Stimulated activated CD4-positive, alpha-beta T cell treated with anti-CD3 and anti-CD28 coated beads, TNF-alpha, amount 100 ng/mL, for 48 hours (primary cell): ENCODE measurements around the gene AGA.
A peak's percentile ranks its signal among the peaks of the same experiment; 100 is the strongest.

Experiments
- DNase-seq, 3 donors: peaks; one replicate each; pipeline ENCODE4 v3.0.0-alpha.2; 2020; ENCODE audit warnings: low read depth in 3 of 3

Gene AGA

DNA sequence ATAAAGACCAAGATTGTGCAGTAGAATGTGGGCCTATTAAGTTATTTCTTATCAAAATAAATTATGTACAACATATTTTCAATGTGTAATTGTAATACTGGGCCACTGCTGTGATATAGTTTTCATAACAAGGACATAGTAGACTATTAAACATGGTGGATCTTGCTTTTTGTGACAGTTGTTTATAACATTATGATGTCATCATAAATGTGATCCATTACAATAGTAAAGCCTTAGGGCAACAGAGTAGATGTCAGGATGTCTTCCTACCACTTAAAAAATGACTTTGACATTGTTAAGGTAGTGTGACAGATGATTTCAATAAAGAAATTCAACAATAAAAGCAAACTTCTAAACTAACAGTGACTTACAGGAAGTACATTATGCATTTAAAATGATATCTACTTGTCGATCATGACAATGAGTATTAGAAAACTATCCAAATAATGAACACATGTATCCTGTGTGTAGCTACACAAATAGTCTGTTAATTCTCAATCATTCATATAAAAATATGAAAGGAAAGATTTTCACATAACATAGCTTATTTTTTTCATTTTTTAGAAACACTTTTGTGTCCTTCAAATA lies 5.3 kb upstream of the AGA start:
- no peak for DNase-seq

DNA sequence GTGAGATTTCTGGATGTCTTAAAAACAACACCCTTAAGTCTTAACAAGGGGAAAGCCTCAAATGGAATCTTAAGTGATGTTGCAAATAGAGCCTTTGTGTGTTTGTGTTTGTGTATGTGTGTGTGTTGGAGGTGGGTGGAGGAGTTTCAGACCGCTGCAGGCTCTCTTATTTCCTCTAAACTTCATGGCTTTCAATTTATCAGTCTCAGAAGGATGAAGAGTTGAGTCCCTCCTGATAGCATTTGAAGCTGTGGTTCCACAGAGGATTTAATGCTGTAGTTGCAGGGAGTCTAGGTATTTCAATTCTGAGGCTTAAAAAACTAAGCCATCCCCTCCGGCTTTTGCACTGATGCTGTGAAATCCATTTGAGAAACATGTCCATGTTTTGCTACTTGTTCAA lies 4.3 kb upstream of the AGA start:
- DNase-seq, result no peak

DNA sequence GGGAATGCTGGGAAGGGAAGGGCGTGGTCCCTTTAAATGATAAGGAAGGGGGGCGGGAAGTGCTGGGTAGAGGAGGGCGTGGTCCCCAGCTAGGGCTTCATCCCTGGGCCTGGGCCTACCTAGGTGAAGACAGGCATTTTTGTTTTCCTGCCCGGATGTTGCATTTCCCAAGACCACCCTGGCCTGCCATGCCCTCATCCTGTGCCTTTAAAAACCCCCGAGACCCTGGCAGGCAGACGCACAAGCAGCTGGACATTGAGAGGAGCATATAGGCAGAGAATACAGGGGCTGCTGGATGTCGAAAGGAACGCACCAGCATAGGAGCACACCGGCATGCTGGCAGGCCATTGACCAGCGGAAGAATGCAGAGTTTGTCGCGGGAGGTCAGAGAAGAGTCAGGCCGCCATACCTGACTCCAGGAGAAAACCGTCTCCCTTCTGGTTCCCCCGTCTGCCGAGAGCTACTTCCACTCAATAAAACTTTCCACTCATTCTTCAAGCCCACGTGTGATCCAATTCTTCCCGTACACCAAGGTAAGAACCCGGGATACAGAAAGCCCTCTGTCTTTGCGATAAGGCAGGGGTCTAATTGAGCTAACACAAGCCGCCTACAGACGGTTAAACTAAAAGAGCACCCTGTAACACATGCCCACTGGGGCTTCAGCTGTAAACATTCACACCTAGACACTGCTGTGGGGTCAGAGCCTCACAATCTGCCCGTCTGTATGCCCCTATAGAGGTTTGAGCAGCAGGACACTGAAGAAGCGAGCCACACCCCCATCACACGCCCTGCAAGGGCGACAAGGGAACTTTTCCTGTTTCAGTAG lies 2.9 kb upstream of the AGA start:
- no peak for DNase-seq

DNA sequence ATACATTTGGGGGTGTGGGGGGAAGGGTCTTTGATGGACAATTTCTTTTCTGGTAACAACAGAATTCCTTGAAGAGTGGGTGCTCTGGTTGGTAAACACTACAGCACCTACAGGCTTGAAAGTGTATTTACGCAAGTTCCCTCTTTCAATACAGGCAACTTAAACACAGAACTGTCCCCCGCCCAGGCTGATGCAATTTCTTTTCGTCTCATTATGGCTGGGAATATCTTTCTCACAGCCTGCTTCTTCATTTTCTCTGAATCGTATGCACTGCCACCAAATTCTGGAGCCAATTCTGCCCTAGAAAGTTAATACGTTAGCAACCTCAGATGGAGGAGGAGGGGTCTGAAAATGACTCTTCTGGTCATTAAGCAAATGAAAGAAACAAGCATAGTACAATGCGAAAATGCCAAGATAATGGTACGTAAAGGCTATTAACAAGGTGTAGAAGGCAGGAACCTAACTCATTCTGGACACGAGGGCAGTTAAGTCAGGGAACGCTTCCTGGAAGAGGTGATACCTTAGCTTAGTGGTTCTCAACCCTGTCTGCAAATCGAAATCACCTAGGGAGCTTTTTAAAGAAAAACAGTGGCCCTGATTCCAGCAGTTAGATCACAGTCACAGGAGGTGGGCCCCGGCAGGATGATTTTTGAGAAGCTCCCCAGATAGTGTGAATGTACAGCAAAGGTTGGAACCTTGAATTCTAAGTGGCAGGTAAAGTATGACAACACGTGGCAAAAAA lies 1.0 kb downstream of the AGA start:
- DNase-seq, result peak in 1 of 3 donors; percentile 8

DNA sequence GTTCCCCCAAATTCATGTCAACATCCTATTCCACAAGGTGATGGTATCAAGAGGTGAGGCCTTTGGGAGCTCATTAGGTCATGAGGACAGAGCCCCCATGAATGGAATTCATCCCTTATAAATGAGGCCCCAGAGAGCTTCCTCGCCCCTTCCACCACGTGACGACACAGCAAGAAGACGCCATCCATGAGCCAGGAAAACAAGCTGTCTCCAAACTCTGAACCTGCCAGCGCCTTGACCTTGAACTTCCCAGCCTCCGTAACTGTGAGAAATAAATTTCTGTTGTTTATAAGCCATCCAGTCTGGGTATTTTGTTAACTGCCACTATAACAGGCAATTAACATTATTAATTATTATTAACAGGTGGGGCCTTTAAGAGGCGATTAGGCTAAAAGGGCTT lies 5.8 kb downstream of the AGA start:
- no peak for DNase-seq

DNA sequence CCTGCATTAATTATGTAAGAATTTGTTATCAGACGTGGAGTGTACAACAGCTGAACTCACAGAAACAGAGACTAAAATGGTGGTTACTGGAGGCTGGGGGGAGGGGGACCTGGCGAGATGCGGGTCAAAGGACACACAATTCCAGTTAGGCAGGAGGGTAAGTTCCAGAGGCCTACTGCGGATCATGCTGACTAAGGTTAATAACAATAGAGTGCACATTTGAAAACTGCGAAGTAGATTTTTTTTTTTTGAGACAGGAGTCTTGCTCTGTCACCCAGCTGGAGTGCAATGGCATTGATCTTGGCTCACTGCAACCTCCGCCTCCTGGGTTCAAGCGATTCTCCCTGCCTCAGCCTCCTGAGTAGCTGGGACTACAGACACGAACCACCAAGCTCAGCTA lies 7.6 kb downstream of the AGA start:
- DNase-seq, result no peak

DNA sequence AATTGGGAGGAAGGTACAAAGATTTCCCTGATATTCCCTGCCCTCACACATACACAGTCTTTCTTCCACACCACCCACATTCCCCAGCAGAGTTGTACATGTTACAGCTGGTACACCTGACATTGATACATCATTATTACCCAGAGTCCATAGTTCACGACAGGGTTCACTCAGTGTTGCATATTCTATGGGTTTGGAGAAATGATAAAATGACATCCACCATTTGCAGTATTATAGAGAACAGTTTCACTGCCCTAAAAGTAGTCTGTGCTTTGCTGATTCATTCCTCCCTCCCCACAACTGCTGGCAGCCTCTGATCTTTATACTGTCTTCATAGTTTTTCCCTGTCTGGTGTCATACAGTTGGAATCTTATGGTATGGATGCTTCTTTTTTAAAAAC lies 15.0 kb downstream of the AGA start:
- no peak for DNase-seq

DNA sequence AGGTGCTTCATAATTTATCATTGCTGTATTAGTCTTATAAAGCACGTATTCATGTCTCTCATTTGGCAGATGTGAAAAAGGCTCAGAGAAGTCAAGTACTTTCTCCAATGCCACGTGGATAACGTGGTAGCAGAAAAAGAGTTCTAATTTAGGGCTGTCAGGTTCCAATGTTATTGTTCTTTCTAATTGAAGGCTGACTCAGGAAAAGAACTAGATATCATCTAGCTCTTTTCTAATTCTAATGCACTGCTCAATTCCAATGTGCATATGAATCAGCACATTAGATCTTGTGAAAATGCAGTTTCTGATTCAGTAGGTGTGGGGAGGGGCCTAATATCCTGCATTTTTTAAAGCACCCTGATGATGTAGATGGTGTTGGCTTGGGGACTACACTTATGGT lies 22.8 kb downstream of the AGA start:
- DNase-seq, result no peak

DNA sequence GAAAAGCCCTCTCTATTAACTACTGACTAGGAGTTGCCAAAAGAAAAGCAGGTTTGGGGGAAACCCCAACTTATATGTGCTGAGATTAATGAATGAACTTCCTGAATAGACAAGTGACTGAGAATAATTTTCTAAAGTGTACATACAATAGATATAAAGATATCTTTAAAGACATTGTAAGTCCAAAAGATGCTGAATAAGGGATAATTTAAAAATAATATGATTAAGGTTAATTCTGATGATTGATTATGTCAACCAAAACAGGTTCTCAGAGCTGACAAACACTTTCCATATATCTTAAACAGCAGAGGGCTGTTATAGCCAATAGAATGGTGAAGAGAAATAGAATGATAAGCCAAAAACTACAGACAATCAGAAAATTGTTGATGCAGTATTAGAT lies 28.6 kb downstream of the AGA start:
- no peak for DNase-seq

DNA sequence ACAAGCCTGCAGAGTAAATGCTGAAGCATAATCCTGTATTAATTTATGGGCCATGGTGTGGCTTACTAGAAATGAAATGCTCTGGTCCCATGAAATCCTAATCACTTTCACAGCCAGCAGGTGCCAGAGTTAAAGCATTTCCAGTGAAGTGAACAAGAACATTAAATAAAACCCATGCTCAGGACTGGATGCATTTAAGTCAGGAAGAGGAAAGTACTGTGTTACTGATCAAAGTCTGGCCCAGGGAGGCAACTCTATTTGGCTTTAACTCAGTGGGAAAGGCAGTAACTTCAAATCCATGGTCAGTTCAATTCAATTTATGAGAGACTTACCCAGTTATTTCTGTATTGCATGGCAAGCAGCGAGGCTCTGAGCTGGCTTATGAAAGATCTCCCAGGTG lies 29.2 kb downstream of the AGA start:
- no peak for DNase-seq

DNA sequence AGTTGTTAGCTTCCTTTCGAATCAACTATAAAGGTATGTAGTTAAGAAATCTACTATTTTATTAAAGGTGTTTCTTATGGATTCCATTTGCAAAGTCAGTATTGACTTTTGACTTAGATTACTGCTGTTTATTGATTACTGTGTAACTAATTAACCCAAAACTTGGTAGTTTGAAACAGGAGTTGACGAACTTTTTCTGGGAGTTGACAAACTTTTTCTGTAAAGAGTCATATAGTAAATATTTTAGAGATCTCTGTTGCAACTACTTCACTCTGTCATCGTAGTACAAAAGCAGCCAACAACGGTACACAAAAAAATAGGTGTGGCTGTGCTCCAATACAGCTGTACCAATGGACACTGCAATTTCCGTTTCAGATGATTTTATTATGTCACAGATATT lies 30.2 kb downstream of the AGA start:
- DNase-seq, result no peak

DNA sequence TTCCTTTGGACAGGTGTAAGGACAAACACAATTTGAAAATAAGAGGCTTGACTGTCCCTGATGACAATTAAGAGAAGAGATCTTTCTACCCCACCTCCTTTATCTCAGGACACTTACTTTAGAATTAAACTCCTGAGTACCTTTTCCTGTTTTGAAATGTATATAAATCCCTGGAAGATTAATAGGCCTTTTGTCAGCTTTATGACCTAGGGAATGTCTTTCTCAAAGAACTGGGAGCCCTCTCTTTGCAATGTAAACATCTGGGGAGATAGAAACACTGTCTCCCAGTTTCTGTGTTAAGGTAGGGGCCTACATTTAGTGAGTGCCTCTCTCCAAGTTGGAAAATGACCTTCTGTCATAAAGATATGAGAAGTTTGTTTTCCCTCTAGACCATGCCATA lies 31.7 kb downstream of the AGA start:
- DNase-seq, result no peak

DNA sequence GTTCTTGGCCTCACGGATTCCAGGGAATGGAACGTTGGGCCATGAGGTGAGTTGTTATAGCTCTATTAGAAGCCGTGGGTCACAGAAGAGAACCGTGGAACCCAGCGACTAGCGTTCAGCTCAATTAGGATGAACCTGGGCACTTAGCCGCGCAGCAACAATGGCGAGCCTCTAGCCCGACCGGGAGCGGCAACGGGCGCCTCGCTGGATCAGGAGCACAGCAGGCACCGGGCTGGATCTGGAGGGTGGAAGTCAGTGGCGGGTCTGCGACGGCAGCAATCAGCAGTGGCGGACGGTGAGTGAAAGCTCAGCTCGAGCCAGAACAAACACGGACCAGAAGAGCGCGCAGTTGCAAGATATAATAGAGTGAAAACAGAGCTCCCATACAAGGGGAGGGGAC lies 34.2 kb downstream of the AGA start:
- DNase-seq, result no peak

DNA sequence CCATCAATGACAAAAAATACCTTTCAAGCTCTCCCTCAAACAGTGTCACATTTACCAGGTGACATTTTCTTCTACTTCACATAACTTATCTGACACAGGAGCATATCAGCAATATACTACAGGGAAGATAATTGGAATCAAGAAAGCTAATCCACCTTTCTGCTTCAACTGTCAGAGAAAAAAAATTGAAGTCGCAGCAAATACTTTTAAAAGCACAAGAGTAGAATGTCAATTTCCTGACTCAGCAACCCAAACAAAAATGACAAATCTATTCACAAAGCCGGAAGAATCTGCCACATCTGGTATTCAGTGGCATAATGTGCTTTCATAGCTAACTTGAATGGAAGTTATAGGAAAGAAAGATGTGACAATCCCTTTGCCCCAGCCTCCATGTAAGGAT lies 36.7 kb downstream of the AGA start:
- no peak for DNase-seq

DNA sequence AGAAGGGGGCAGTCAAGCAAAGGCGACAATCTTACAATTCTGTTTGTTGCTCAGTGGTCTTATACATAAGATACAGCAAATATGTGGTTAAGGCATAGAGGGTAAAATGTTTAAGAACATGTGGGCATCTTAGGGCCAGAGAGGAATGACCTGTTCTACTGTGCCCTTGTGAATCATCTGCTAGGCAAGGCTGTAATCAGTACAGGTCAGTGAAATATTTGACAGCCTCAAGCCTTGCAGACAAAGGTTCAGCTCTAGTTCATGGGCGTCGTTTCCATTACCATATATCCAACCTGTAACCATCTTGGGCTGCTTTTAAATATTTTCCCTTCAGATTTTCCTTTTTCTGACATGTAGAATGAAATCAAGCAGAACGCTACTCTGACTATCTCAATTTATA lies 37.3 kb downstream of the AGA start:
- no peak for DNase-seq

DNA sequence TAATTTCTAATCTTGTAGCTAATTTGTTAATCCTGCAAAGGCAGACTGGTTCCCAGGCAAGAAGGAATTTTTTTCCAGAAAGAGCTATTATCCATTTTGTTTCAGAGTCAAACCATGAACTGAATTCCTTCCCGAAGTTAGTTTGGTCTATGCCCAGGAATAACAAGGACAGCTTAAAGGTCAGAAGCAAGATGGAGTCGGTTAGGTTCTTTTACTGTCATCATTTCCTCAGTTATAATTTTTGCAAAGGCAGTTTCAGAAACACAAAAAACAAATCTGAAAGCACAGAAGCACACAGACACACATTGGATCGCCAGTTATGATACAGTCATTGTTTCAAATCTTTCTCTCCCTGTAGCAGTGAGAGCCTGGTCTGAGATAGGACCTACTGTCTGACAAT lies 37.9 kb downstream of the AGA start:
- DNase-seq, result no peak

DNA sequence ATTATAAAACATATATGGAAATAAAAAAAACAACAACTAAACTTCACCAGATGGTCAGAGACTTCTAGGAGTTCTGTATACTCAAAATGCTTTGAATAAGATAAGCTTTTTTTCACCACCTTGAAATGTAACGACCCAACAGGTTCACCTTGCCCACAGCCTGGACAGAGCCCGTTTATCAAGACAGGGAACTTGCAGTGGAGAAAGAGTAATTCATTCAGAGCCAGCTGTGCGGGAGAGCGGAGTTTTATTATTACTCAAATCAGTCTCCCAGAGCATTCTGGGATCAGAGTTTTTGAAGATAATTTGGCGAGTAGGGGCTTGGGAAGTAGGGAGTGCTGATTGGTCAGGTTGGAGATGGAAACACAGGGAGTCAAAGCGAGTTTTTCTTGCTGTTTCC lies 38.5 kb downstream of the AGA start:
- no peak for DNase-seq

DNA sequence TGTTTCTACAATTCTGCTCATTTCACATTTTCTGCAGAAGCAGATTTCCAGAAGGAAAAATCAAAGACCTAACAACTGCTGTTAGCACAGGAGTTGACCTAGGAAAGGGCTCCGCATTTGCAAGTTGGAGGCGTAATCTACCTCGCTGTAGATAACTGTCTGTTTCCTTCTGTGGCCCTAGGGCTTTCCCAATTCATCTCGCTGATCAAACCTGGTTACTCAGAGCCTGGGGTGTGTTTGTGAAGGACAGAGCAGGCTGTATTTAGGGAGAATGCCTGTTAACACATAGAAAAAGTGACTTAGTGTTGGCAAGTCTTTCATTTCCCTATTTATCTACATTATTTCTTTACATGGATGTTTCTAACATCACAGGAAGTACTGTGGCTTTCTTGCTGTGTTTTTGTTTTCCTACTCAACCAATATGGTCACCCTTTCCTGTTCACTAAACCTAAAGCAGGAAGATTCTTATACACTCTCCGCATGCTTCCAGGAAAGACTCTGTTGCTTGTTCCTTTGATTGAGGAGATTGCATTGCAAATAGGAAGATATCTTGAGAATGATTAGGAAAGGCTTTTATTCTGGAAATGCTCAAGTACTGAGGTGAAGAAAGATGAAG lies 40.5 kb downstream of the AGA start:
- DNase-seq, result no peak

DNA sequence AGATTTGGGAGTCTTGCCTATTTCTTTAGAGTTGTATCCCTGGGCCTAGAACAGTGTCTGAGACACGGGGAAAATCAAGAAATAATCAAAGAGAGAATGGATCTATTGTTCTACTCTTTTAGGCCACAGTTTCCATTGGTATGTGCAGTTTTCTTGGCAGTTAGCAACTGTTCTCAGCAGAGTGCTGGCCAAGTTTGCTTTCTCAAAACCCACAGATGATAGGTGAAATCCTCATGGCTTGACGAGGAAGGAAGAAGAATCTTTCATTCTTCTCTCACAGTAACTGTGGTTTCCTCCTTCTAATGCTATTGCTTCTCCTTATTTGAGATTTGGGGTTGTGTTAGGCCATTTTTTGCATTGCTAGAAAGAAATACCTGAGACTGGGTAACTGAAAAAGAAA lies 42.2 kb downstream of the AGA start:
- no peak for DNase-seq

DNA sequence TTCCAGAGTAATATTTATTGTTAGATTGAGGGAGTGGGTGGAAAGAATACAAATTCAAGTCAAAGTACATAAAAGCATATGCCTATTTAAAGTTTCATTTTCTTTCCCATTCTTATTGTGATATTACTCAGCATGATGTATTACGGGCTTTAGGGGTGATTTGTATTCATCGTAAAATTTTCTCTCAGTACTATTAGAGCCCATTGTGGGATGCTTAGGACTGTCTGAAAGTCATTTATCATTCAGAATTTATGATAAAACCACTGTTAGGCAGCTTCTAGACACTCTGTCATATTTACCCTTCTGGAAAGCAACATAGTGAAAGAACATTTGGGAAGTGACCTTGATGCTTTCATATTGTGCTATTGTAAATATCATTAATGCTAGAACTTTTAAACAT lies 45.9 kb downstream of the AGA start:
- DNase-seq, result no peak

DNA sequence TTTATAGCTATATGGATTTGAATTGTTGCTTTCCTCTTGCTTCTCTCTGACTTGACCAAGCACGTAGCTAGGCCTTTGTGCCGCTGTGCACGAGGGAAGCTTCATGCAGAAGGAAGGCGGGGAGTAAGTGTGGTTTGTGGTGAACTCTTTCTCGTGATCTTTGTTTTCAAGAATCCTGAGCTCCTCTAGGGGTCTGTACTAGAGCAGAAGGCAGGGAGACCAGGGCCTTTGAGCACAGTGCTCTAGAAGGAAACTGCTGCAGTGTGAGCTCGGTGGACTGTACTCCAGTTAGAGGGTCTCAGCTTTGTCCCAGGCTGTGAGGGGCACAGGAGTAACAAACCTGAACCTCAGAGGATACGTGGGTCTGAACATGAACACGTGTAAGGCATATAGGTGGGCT lies 49.0 kb downstream of the AGA start:
- peak in 1 of 3 donors; percentile 2 for DNase-seq

DNA sequence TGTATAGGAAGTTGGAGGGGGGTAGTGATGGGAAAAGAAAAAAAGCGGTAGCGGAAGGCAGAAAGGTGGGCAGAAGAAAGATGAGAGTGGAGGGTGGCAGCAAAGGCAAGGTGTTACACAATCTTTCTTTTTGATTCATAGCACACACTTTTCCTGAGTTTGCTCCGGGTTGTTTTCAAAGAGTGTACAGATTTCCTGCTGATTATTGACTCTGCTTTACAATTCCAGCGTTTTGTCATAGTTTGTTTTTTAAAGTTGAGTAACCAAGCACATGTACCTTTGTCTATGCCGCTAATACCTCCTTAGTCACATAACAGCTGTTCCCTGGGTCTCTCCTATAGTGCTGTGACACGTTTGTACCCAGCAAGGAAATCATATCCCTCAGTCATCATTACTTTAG lies 50.3 kb downstream of the AGA start:
- no peak for DNase-seq

DNA sequence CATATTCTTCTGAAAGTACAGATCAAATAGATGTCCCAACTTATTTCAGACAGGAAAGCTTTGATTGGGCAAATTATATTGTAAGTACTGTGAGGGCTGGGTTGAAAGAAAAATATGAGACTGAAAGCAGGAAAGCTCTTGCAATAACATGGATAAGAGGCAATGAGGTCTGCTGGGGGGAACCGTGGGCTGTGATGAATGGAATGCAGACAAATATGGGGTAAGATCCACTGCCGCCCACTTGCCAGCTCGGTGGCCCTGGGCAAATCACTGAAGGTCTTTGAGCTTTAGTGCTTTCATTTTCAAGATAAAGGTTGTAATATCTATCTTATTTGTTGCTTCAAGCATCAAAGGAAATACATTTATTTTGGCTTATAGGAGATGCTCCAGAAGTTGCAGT lies 51.0 kb downstream of the AGA start:
- no peak for DNase-seq
